ENCODE data around the gene CALHM2. TPM values are rescaled to one million over a fixed set of nuclear protein-coding genes. Genes with fewer than 3 reads are reported as not detected.
A peak's percentile ranks its signal among the peaks of the same experiment; 100 is the strongest.

Gene CALHM2
- total and polyA plus RNA-seq, 12 donors: 5.2 to 23.5 (median 11.6) TPM

DNA sequence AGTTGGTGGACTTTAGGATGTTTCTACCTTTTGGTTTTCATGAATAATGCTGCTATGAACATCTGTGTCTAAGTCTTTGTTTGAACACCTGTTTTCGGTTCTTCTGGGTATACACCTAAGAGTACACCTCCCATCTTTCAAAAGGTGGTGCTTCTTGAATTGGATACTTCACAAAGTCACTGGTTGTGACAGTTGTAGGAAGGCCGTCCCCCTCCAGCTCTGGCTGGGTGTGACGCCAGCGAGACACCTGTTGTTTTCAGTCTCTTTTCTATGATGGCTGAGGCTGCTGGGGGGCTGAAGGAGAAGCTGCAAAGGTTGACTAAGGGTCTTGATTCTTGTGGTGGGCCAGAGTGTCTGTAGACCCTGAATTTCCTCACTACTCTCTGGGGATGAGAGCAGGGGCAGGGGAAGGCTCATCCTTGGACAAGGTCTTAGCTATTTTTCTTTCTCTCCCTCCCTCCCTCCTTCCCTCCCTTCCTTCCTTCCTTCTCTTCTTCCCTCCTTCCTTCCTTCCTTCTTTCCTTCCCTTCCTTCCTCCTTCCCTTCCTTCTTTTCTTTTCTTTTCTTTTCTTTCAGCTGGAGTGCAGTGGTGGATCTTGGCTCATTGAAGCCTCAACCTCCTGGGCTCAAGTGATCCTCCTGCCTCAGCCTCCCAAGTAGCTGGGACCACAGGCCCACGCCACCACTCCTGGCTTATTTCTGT is 46.9 kb upstream of the CALHM2 start:
- Histone ChIP-seq H3K36me3 (no peaks in the 10 kb centered on the region), H3K4me1 (peaks cover 3 to 11% (median 7%) of the 10 kb centered on the region in 9 donors), H3K9me3 (no peaks in the 10 kb centered on the region), H3K27me3 (peaks cover 0 to 63% (median 32%) of the 10 kb centered on the region in 7 donors), H3K27ac (no peak overlapping the region), H3K4me3 (no peak overlapping the region)
- DNase-seq: no peak
- no peak for ATAC-seq
- WGBS, 2 donors: 88% methylated on average over 5 of the region's 5 CpGs
- intact Hi-C loops (cut with DNase I): no loop called here
- TF ChIP-seq, protein P1, sequence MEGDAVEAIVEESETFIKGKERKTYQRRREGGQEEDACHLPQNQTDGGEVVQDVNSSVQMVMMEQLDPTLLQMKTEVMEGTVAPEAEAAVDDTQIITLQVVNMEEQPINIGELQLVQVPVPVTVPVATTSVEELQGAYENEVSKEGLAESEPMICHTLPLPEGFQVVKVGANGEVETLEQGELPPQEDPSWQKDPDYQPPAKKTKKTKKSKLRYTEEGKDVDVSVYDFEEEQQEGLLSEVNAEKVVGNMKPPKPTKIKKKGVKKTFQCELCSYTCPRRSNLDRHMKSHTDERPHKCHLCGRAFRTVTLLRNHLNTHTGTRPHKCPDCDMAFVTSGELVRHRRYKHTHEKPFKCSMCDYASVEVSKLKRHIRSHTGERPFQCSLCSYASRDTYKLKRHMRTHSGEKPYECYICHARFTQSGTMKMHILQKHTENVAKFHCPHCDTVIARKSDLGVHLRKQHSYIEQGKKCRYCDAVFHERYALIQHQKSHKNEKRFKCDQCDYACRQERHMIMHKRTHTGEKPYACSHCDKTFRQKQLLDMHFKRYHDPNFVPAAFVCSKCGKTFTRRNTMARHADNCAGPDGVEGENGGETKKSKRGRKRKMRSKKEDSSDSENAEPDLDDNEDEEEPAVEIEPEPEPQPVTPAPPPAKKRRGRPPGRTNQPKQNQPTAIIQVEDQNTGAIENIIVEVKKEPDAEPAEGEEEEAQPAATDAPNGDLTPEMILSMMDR (IDR thresholded peaks at IDR 0.05): no peak

DNA sequence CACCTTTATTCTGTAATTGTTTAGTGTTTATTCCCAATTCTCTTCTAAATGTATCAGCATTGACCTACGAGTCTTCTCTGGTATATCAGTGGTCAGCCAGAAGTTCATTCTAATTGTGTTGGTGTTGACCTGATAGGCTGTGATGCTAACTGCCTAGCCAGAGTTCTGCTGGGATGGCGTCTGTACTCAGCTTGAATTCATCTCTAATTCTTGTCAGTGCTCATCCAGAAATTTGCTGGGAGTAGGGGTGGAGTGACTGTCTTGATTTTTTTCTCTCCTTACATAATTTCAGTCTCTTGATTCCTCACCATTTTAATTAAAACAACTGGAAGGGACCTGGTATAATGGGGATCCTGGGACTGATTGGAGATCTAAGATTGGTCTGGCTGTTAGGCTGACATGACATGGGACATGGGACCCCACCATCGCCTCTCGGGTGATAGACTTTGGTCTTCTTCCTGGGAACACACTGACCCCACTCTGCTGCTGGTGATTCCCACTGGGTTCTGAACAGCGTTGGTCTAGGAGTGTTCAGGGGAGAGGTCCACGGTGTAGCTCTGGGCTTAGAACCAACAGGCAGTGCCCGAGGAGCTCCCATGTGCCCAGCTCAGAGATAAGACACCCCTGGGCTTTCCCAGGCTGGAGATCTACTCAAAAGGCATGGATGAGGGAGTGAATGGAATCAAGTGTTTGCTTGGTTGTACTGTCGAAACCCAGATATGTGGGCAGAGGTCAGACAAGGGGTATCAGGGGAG is 45.2 kb upstream of the CALHM2 start:
- WGBS, 2 donors: 78 to 84% methylated on average over 8 of the region's 8 CpGs
- no peak for DNase-seq
- TF ChIP-seq, protein P1 (IDR thresholded peaks at IDR 0.05): no peak
- no peak for ATAC-seq
- Histone ChIP-seq H3K27me3 (peaks cover 0 to 80% (median 32%) of the 10 kb centered on the region in 7 donors), H3K4me1 (peaks cover 3 to 20% (median 16%) of the 10 kb centered on the region in 9 donors), H3K4me3 (no peak overlapping the region), H3K9me3 (no peaks in the 10 kb centered on the region), H3K36me3 (no peaks in the 10 kb centered on the region), H3K27ac (no peak overlapping the region)
- intact Hi-C loops (cut with DNase I): no loop called here

DNA sequence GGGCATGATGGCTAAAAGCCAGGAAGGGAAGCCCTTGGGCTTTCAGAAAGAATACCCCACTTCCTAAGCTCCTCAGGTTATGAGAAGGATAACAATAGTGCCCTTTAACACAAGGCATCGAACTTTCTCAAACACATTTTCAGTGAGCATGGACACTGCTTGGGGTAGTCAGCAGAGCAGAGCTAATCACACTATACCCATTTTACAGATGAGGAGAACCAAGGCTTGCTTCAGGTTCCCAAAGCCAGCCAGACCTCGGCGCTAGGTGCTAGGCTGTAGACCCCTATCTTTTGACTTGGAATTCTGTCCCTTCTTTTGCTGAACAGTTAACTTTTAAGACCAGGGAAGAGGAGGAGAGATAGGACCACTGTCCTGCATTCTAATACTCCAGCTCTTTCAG is 43.2 kb upstream of the CALHM2 start:
- Histone ChIP-seq H3K9me3 (no peaks in the 10 kb centered on the region), H3K4me3 (no peak overlapping the region), H3K27me3 (peaks cover 0 to 74% (median 26%) of the 10 kb centered on the region in 7 donors), H3K36me3 (no peaks in the 10 kb centered on the region), H3K4me1 (peaks cover 3 to 27% (median 19%) of the 10 kb centered on the region in 9 donors), H3K27ac (no peak overlapping the region)
- WGBS, 2 donors: 84 to 88% methylated on average over 3 of the region's 3 CpGs
- no peak for ATAC-seq
- intact Hi-C loops (cut with DNase I): no loop called here
- DNase-seq: no peak
- TF ChIP-seq, protein P1 (IDR thresholded peaks at IDR 0.05): no peak

DNA sequence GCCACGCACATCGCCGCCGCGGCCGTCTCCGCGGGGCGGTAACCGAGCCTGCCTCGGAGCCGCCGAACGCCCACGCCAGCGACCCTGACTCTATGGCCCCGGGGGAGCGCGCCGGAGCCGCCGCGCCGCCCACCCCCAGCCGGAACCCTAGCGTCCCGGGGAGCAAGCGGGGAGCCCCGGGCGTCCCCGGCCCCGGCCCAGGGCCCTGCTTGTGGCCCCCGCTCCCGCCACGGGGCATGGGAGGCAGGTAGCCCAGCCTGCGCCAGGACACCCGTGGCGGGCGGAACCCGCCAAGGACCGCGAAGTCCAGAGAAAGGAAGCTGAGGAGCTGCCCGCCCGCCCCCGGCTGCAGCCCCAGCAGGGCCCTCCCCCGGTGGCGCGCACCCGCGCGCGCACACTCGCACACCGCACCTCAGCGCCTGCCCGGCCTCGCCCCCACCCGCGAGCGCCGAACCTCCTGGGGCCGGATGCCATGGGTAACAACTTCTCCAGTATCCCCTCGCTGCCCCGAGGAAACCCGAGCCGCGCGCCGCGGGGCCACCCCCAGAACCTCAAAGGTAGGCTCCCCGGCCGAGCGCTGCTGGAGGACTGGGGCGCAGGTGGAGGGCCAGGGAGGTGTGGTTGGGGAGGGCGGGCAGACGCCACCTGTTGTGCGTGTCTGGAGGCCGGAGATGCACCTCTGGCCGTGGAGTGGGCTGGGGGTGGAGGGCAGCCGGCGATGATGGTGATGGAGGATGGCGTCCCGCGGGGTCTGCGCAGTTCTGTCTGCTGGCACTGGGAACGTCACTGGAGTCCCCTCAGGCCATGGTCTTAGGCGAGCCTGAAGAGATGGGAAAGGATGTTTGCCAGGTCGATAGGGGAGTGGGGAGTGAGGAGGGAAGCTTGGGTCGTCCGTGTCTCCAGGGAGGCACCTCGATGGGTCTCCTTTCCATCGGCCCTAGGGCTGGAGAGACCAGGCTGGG is 42.0 kb upstream of the CALHM2 start:
- Histone ChIP-seq H3K36me3 (no peaks in the 10 kb centered on the region), H3K9me3 (no peaks in the 10 kb centered on the region), H3K27ac (no peak overlapping the region), H3K27me3 (peaks cover 0 to 67% (median 26%) of the 10 kb centered on the region in 7 donors), H3K4me1 (peaks cover 3 to 27% (median 19%) of the 10 kb centered on the region in 9 donors), H3K4me3 (peak overlapping the region; percentile 55 to 71 (median 60))
- TF ChIP-seq, protein P1 (IDR thresholded peaks at IDR 0.05): no peak
- 2% methylated on average over 65 to 91 of the region's 92 CpGs for WGBS, 2 donors
- intact Hi-C loops (cut with DNase I): no loop called here
- ATAC-seq (peak in 3 of 8 donors; percentile 32 to 40 (median 38)), DNase-seq (no peak)
